Parathyroid adenoma (tissue), 2 donors: Measurements from ENCODE around the gene CARD10.

Experiments
- H2AFZ ChIP-seq: fragments of 300-600 bp; sonication (generic); one replicate; pipeline ENCODE4 v1.7.0; 2017; ENCODE audit warnings: antibody characterized with exemption, mild to moderate bottlenecking
- H3K27ac ChIP-seq: fragments of 300-600 bp; sonication (generic); one replicate; pipeline ENCODE4 v1.7.0; 2017
- H3K27me3 ChIP-seq: fragments of 300-600 bp; sonication (generic); one replicate; pipeline ENCODE4 v1.7.0; 2017; ENCODE audit warnings: low read length; ENCODE audit not compliant: control insufficient read depth, insufficient read depth
- H3K36me3 ChIP-seq: fragments of 300-600 bp; sonication (generic); one replicate; pipeline ENCODE4 v1.7.0; 2017; ENCODE audit warnings: low read length; ENCODE audit not compliant: control insufficient read depth, insufficient read depth
- H3K4me1 ChIP-seq: fragments of 300-600 bp; sonication (generic); one replicate; pipeline ENCODE4 v1.7.0; 2017; ENCODE audit warnings: control low read depth
- H3K4me2 ChIP-seq: fragments of 300-600 bp; sonication (generic); one replicate; pipeline ENCODE4 v1.7.0; 2017; ENCODE audit warnings: low read length
- H3K4me3 ChIP-seq: fragments of 300-600 bp; sonication (generic); one replicate; pipeline ENCODE4 v1.7.0; 2017; ENCODE audit warnings: low read depth, low read length
- H3K79me2 ChIP-seq: fragments of 300-600 bp; sonication (generic); one replicate; pipeline ENCODE4 v1.7.0; 2017; ENCODE audit warnings: control low read depth
- H3K9ac ChIP-seq: fragments of 300-600 bp; sonication (generic); one replicate; pipeline ENCODE4 v1.7.0; 2017; ENCODE audit warnings: mild to moderate bottlenecking
- H3K9me3 ChIP-seq: fragments of 300-600 bp; sonication (generic); one replicate; pipeline ENCODE4 v1.7.0; 2017; ENCODE audit warnings: low read length; ENCODE audit not compliant: control insufficient read depth
- TF ChIP-seq, protein P1 (sequence below): fragments of 300-600 bp; sonication (generic); IDR thresholded peaks from one replicate; pipeline ENCODE4 v1.7.0; 2017; ENCODE audit warnings: antibody characterized with exemption, mild to moderate bottlenecking
- donor health status: primary hyperparathyroidism.

CARD10 gene

DNA sequence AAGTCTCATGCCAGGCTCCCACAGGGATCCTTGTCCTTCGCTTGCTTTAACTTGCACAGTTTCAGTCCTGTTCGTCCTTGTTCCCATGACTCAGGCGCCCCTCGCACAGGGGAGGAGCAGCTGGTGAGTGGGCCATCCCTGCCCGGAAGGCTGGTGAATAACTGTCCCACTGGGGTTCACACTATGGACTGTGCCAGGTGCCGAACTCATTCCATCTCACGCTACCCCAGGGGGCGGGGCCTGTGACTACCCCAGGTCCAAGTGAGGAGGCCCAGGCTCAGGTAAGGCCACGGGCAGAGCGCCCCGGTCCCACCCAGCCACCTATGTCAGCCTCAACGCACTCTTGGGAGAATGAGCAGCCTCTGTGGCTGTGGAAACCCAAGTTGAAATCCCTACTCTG is 7.2 kb upstream of the CARD10 start:
- H3K4me1 ChIP-seq, result no peaks in the 10 kb centered on the region
- no peak overlapping the region for H3K4me3 ChIP-seq
- H3K9me3 ChIP-seq, result no peaks in the 10 kb centered on the region
- H3K27ac ChIP-seq, result no peak overlapping the region
- TF ChIP-seq, protein P1, sequence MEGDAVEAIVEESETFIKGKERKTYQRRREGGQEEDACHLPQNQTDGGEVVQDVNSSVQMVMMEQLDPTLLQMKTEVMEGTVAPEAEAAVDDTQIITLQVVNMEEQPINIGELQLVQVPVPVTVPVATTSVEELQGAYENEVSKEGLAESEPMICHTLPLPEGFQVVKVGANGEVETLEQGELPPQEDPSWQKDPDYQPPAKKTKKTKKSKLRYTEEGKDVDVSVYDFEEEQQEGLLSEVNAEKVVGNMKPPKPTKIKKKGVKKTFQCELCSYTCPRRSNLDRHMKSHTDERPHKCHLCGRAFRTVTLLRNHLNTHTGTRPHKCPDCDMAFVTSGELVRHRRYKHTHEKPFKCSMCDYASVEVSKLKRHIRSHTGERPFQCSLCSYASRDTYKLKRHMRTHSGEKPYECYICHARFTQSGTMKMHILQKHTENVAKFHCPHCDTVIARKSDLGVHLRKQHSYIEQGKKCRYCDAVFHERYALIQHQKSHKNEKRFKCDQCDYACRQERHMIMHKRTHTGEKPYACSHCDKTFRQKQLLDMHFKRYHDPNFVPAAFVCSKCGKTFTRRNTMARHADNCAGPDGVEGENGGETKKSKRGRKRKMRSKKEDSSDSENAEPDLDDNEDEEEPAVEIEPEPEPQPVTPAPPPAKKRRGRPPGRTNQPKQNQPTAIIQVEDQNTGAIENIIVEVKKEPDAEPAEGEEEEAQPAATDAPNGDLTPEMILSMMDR, result no peak
- no peak overlapping the region for H3K4me2 ChIP-seq
- H3K27me3 ChIP-seq, result no peaks in the 10 kb centered on the region
- no peak overlapping the region for H2AFZ ChIP-seq
- H3K79me2 ChIP-seq, result no peaks in the 10 kb centered on the region
- H3K36me3 ChIP-seq, result no peaks in the 10 kb centered on the region
- no peak overlapping the region for H3K9ac ChIP-seq

DNA sequence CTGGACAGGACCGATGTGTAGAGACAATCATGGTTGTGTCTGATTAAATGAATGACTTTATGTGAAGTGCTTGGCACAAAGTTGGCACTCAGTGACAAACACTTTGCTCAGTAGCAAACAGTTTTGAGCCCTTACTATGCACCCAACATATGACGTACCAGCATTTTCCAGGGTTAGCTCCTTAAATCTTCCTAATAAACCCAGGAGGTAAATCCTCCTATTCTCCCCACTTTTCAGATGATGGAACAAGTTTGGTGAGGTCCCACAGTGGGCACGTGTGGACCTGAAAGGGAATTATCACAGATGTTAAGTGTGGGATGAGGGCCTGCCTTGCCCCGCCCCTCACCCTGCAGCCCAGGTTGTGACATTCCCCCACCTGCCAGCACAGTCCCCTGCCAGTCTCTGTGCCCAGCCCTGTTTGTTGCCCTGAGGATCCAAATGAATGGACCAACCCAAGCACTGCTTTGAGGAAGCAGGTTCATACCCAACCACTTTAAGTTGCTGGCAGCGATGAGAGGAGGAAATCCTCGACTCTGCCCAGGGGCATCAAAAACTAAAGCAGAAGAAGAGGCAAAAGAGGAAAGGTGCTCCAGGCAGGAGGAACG is 6.6 kb upstream of the CARD10 start:
- Histone ChIP-seq H3K27ac (no peak overlapping the region), H3K9ac (no peak overlapping the region), H3K36me3 (no peaks in the 10 kb centered on the region), H3K4me3 (no peak overlapping the region), H3K9me3 (no peaks in the 10 kb centered on the region), H3K27me3 (no peaks in the 10 kb centered on the region), H3K4me1 (no peaks in the 10 kb centered on the region), H3K79me2 (no peaks in the 10 kb centered on the region), H3K4me2 (no peak overlapping the region), H2AFZ (no peak overlapping the region)
- TF ChIP-seq, protein P1, result no peak

- Histone ChIP-seq H3K27ac (no peak overlapping the region), H3K9me3 (no peaks in the 10 kb centered on the region), H3K4me3 (no peak overlapping the region), H3K27me3 (no peaks in the 10 kb centered on the region), H3K4me2 (no peak overlapping the region), H3K9ac (no peak overlapping the region), H3K4me1 (no peaks in the 10 kb centered on the region), H3K79me2 (no peaks in the 10 kb centered on the region), H3K36me3 (no peaks in the 10 kb centered on the region), H2AFZ (no peak overlapping the region)
- TF ChIP-seq, protein P1, result no peak
Measured at GRCh38 chr22:37525073-37525745, 6.0 kb upstream of the CARD10 start.

DNA sequence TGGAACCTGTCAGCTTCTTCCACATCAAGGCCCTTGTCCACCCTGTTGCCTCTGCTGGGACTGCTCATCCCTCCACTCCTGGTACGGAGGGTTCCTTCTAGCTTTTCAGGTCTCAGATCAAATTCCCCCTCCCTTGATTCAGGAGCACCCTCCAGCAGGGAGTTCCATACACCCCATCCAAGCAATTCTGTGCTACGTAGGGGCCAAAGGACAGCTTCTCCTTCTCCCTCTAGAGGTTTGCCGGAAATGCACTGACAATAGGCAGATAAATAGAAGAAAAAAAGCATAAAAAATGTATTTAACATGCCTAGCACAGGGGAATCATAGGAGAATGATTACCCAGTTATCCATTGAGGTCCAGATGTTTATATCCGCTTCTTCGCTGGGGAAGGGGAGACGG is 3.3 kb upstream of the CARD10 start:
- TF ChIP-seq, protein P1, result no peak
- Histone ChIP-seq H3K9ac (no peak overlapping the region), H3K4me2 (no peak overlapping the region), H3K9me3 (no peaks in the 10 kb centered on the region), H3K79me2 (no peaks in the 10 kb centered on the region), H3K27me3 (no peaks in the 10 kb centered on the region), H3K4me1 (no peaks in the 10 kb centered on the region), H2AFZ (no peak overlapping the region), H3K36me3 (no peaks in the 10 kb centered on the region), H3K27ac (no peak overlapping the region), H3K4me3 (no peak overlapping the region)
